ENCODE measurements around the gene INPP1.

Gene INPP1

GRCh38 chr2:190361572-190361971, 18.2 kb downstream of the INPP1 start:
- DNase-seq (ENCODE audit: low read depth in 2 of 2, low spot score in 1 of 2) = no peak

GRCh38 chr2:190362894-190363293, 19.5 kb downstream of the INPP1 start:
- DNase-seq (ENCODE audit: low read depth in 2 of 2, low spot score in 1 of 2) = no peak

- no peak for DNase-seq (ENCODE audit: low read depth in 2 of 2, low spot score in 1 of 2)
Observed at GRCh38 chr2:190365499-190366204, 22.3 kb downstream of the INPP1 start.

- no peak for DNase-seq (ENCODE audit: low read depth in 2 of 2, low spot score in 1 of 2)
Observed at GRCh38 chr2:190366248-190366753, 22.9 kb downstream of the INPP1 start.

- DNase-seq (ENCODE audit: low read depth in 2 of 2, low spot score in 1 of 2) = no peak
Observed at GRCh38 chr2:190367091-190367490, 23.7 kb downstream of the INPP1 start.

- no peak for DNase-seq (ENCODE audit: low read depth in 2 of 2, low spot score in 1 of 2)
Observed at GRCh38 chr2:190369635-190370034, 26.2 kb downstream of the INPP1 start.

- no peak for DNase-seq (ENCODE audit: low read depth in 2 of 2, low spot score in 1 of 2)
Observed at GRCh38 chr2:190376083-190376482, 32.7 kb downstream of the INPP1 start.

GRCh38 chr2:190376591-190377245, 33.3 kb downstream of the INPP1 start:
- no peak for DNase-seq (ENCODE audit: low read depth in 2 of 2, low spot score in 1 of 2)

GRCh38 chr2:190378880-190379237, 35.5 kb downstream of the INPP1 start:
- DNase-seq (ENCODE audit: low read depth in 2 of 2, low spot score in 1 of 2) = no peak

- DNase-seq (ENCODE audit: low read depth in 2 of 2, low spot score in 1 of 2) = no peak
Observed at GRCh38 chr2:190379249-190379964, 36.0 kb downstream of the INPP1 start.

GRCh38 chr2:190380962-190381412, 37.6 kb downstream of the INPP1 start:
- DNase-seq (ENCODE audit: low read depth in 2 of 2, low spot score in 1 of 2) = no peak

- DNase-seq (ENCODE audit: low read depth in 2 of 2, low spot score in 1 of 2) = no peak
Observed at GRCh38 chr2:190382851-190383250, 39.5 kb downstream of the INPP1 start.

- no peak for DNase-seq (ENCODE audit: low read depth in 2 of 2, low spot score in 1 of 2)
Observed at GRCh38 chr2:190387422-190387821, 44.0 kb downstream of the INPP1 start.

- DNase-seq (ENCODE audit: low read depth in 2 of 2, low spot score in 1 of 2) = no peak
Observed at GRCh38 chr2:190396271-190396670, 52.9 kb downstream of the INPP1 start.

- DNase-seq (ENCODE audit: low read depth in 2 of 2, low spot score in 1 of 2) = no peak
Observed at GRCh38 chr2:190402986-190403603, 59.7 kb downstream of the INPP1 start.

GRCh38 chr2:190404487-190404886, 61.1 kb downstream of the INPP1 start:
- DNase-seq (ENCODE audit: low read depth in 2 of 2, low spot score in 1 of 2) = no peak

- no peak for DNase-seq (ENCODE audit: low read depth in 2 of 2, low spot score in 1 of 2)
Observed at GRCh38 chr2:190405070-190405469, 61.7 kb downstream of the INPP1 start.

- DNase-seq (ENCODE audit: low read depth in 2 of 2, low spot score in 1 of 2) = no peak
Observed at GRCh38 chr2:190405995-190406394, 62.6 kb downstream of the INPP1 start.

GRCh38 chr2:190406805-190407204, 63.4 kb downstream of the INPP1 start:
- DNase-seq (ENCODE audit: low read depth in 2 of 2, low spot score in 1 of 2) = no peak

GRCh38 chr2:190407246-190407661, 63.9 kb downstream of the INPP1 start:
- no peak for DNase-seq (ENCODE audit: low read depth in 2 of 2, low spot score in 1 of 2)

Measured in stimulated activated CD8-positive, alpha-beta memory T cell treated with anti-CD3 and anti-CD28 coated beads, Interleukin-4, amount 100 ng/mL, for 4 hours (primary cell).